GM19463 (cell line): ENCODE measurements around the gene OR8J3.
"Not testable (repeated sequence)": the region's sequence is repeated elsewhere in the genome, so short reads cannot be mapped to it uniquely, and the experiment has no call there.

ENCODE experiments used
- ATAC-seq: cut with Tn5 transposase; IDR thresholded peaks from one replicate; pipeline ENCODE4 v1.9.1; 2021; ENCODE audit warnings: mild to moderate bottlenecking, moderate library complexity; ENCODE audit not compliant: unreplicated experiment

The OR8J3 gene

GRCh38 chr11:56140151-56140661 lies at the start of gene OR8J3:
TSS of gene OR8J3 (minus strand) at chr11:56140201. CDS start at chr11:56137718, 2,483 bp downstream.
- no peak for ATAC-seq

- no peak for ATAC-seq
These were observed 48.6 kb upstream of the OR8J3 start for GRCh38 chr11:56188602-56189001.

- ATAC-seq, result no peak
These were observed 43.5 kb upstream of the OR8J3 start for GRCh38 chr11:56183459-56183858.

GRCh38 chr11:56176318-56176717 lies 36.3 kb upstream of the OR8J3 start, which contains the start of gene OR5J2:
TSS of gene OR5J2 (plus strand) at chr11:56176618. CDS start at chr11:56176618, 0 bp downstream.
- no peak for ATAC-seq

GRCh38 chr11:56172256-56172830 lies 32.3 kb upstream of the OR8J3 start:
- ATAC-seq, result no peak

GRCh38 chr11:56163804-56164203 lies 23.8 kb upstream of the OR8J3 start:
- no peak for ATAC-seq

- ATAC-seq, result no peak
These were observed 20.2 kb upstream of the OR8J3 start, which contains the start of gene OR8K5 for GRCh38 chr11:56160217-56160616. TSS of gene OR8K5 (minus strand) at chr11:56160317. CDS start at chr11:56160317, 0 bp downstream.

GRCh38 chr11:56152333-56152732 lies 12.3 kb upstream of the OR8J3 start:
- no peak for ATAC-seq

GRCh38 chr11:56151376-56151775 lies 11.4 kb upstream of the OR8J3 start:
- ATAC-seq, result no peak

- ATAC-seq, result not testable (repeated sequence)
These were observed 3.7 kb upstream of the OR8J3 start for GRCh38 chr11:56143681-56144080.

- no peak for ATAC-seq
These were observed 17.9 kb downstream of the OR8J3 start, which contains the start of gene OR8H3 for GRCh38 chr11:56122073-56122472. TSS of gene OR8H3 (plus strand) at chr11:56122373. CDS start at chr11:56122373, 0 bp downstream.

GRCh38 chr11:56103210-56103737 lies 36.7 kb downstream of the OR8J3 start, which contains the start of gene OR8H2:
TSS of gene OR8H2 (plus strand) at chr11:56103687. CDS start at chr11:56105043, 1,356 bp downstream.
- no peak for ATAC-seq

- no peak for ATAC-seq
These were observed 47.0 kb downstream of the OR8J3 start, which contains the start of gene OR8I2 for GRCh38 chr11:56093008-56093407. TSS of gene OR8I2 (plus strand) at chr11:56093308. CDS start at chr11:56093308, 0 bp downstream.

GRCh38 chr11:56089697-56090096 lies 50.3 kb downstream of the OR8J3 start:
- no peak for ATAC-seq
